Endothelial cell of umbilical vein (primary cell): Measurements from ENCODE around the gene RPS18. TPM values are rescaled to one million over a fixed set of nuclear protein-coding genes. Genes with fewer than 3 reads are reported as not detected.

ENCODE experiments used
- BruUV-seq: library from RNA; stranded (reverse); fragments of 400-500 nt; replicated peaks from 2 replicates; lab custom pipeline; 2021; lab: Mats Ljungman, UMichigan
- CTCF ChIA-PET: fragments of 300-600, 350-600 bp; sonication (Branson Sonifier 250); formaldehyde crosslinking; loops from one replicate; lab custom pipeline; 2021; ENCODE audit warnings: antibody characterized with exemption, inconsistent platforms; lab: Charles Lee
- POLR2A ChIA-PET: fragments of 300-600, 350-600 bp; sonication (Branson Sonifier 250); formaldehyde crosslinking; loops from one replicate; lab custom pipeline; 2021; ENCODE audit warnings: antibody characterized with exemption, inconsistent platforms; lab: Charles Lee
- DNase-seq: peaks from one replicate; pipeline ENCODE4 v3.0.0-alpha.2; 2011; ENCODE audit warnings: low read depth, low spot score
- FAIRE-seq: peaks from 2 replicates; lab custom pipeline; 2011; peaks lifted over from hg19 to GRCh38; lab: Jason Lieb, UNC
- H2AFZ ChIP-seq: 2 replicates; pipeline ENCODE4 v1.6.0; 2012; ENCODE audit warnings: low read depth, low read length, control low read depth, inconsistent platforms
- H3K27ac ChIP-seq: 2 replicates; pipeline ENCODE4 v1.5.1; 2011; ENCODE audit warnings: low read depth, mild to moderate bottlenecking, control low read depth, low read length, moderate library complexity; ENCODE audit not compliant: insufficient read depth
- H3K27me3 ChIP-seq, 2 experiments: 2 replicates each; pipeline versions ENCODE4 v1.6.0 to v1.6.1; 2011; ENCODE audit warnings: low read length in 2 of 2, mixed read lengths in 1 of 2; ENCODE audit not compliant: control insufficient read depth in 2 of 2, insufficient read depth in 2 of 2
- H3K36me3 ChIP-seq, 2 experiments: 2 replicates in 1 of 2; 3 replicates in 1 of 2; pipeline ENCODE4 v1.5.1; 2011; ENCODE audit warnings: low read length in 2 of 2, mild to moderate bottlenecking in 1 of 2, moderate library complexity in 1 of 2; ENCODE audit not compliant: control insufficient read depth in 2 of 2, insufficient read depth in 2 of 2; ENCODE audit errors: extremely low read depth in 1 of 2
- H3K4me1 ChIP-seq: 3 replicates; pipeline ENCODE4 v1.5.1; 2011; ENCODE audit warnings: mild to moderate bottlenecking, low read length; ENCODE audit not compliant: control insufficient read depth, insufficient read depth; ENCODE audit errors: extremely low read depth
- H3K4me2 ChIP-seq: 2 replicates; pipeline ENCODE4 v1.6.1; 2011; ENCODE audit warnings: low read length, control low read depth, mixed read lengths; ENCODE audit not compliant: insufficient read depth
- H3K4me3 ChIP-seq, 3 experiments: fragments of 200-600 bp in 1 of 3; sonication (generic), shearing (Covaris generic) in 1 of 3; replicated peaks in 1 of 3; 2 replicates each; pipeline ENCODE4 v1.5.1; 2011 to 2016; ENCODE audit warnings: control low read depth in 3 of 3, low read length in 3 of 3, mild to moderate bottlenecking in 2 of 3, inconsistent platforms in 1 of 3, low read depth in 1 of 3, moderate library complexity in 1 of 3; ENCODE audit not compliant: insufficient read depth in 1 of 3
- H3K79me2 ChIP-seq: 2 replicates; pipeline ENCODE4 v1.6.0; 2012; ENCODE audit warnings: low read length, inconsistent platforms; ENCODE audit not compliant: control insufficient read depth, insufficient read depth
- H3K9ac ChIP-seq: replicated peaks from 2 replicates; pipeline ENCODE3; 2011; ENCODE audit warnings: low read length, control low read depth; ENCODE audit not compliant: insufficient read depth; ENCODE audit errors: extremely low read depth
- H3K9me1 ChIP-seq: replicated peaks from 3 replicates; pipeline ENCODE4 v1.6.0; 2011; ENCODE audit warnings: mild to moderate bottlenecking, low read length; ENCODE audit not compliant: control insufficient read depth, insufficient read depth; ENCODE audit errors: extremely low read depth
- H3K9me3 ChIP-seq: replicated peaks from 2 replicates; pipeline ENCODE4 v1.5.1; 2012; ENCODE audit warnings: low read length, inconsistent platforms; ENCODE audit not compliant: control insufficient read depth, insufficient read depth
- H4K20me1 ChIP-seq: replicated peaks from 2 replicates; pipeline ENCODE3; 2011; ENCODE audit warnings: mild to moderate bottlenecking, low read length; ENCODE audit not compliant: control insufficient read depth, insufficient read depth; ENCODE audit errors: extremely low read depth
- CTCF ChIP-seq, 2 donors: IDR thresholded peaks; 1 replicate in 1 of 2; 2 replicates in 1 of 2; pipeline ENCODE4 v1.5.1; 2011; ENCODE audit warnings: low read length in 2 of 2, mild to moderate bottlenecking in 2 of 2, moderate library complexity in 2 of 2, control low read depth in 1 of 2, inconsistent platforms in 1 of 2, low read depth in 1 of 2; ENCODE audit not compliant: insufficient read depth in 1 of 2; ENCODE audit errors: extremely low read depth in 1 of 2
- EZH2 ChIP-seq: IDR thresholded peaks from 2 replicates; pipeline ENCODE4 v1.6.1; 2012; ENCODE audit warnings: borderline replicate concordance, low read depth, mild to moderate bottlenecking, moderate library complexity, low read length, inconsistent platforms; ENCODE audit not compliant: severe bottlenecking
- FOS ChIP-seq: IDR thresholded peaks from 2 replicates; pipeline ENCODE4 v1.6.1; 2011; ENCODE audit warnings: mild to moderate bottlenecking, low read length, moderate library complexity, borderline replicate concordance; ENCODE audit not compliant: insufficient read depth
- GATA2 ChIP-seq: IDR thresholded peaks from 2 replicates; pipeline ENCODE4 v1.7.0; 2011; ENCODE audit warnings: low read depth, mild to moderate bottlenecking, moderate library complexity, mixed read lengths, low read length; ENCODE audit not compliant: insufficient read length, insufficient read depth
- JUN ChIP-seq: IDR thresholded peaks from 2 replicates; pipeline ENCODE4 v1.6.1; 2011; ENCODE audit warnings: borderline replicate concordance, low read depth; ENCODE audit not compliant: insufficient read length, insufficient read depth
- MAX ChIP-seq: IDR thresholded peaks from 2 replicates; pipeline ENCODE4 v1.6.1; 2011; ENCODE audit not compliant: insufficient read depth, insufficient read length
- MYC ChIP-seq: IDR thresholded peaks from one replicate; pipeline ENCODE4 v1.6.1; 2011; ENCODE audit warnings: mild to moderate bottlenecking, low read depth, low read length
- POLR2A ChIP-seq: IDR thresholded peaks from 2 replicates; pipeline ENCODE4 v1.6.1; 2012; ENCODE audit warnings: low read depth, mild to moderate bottlenecking, control low read depth, low read length
- POLR2AphosphoS5 ChIP-seq: IDR thresholded peaks from 2 replicates; pipeline ENCODE4 v1.6.1; 2012; ENCODE audit warnings: low read depth, mild to moderate bottlenecking, control low read depth, low read length, moderate library complexity; ENCODE audit not compliant: insufficient read depth
- dilution Hi-C: fragments of 300-500 bp; cut with MboI; formaldehyde crosslinking; loops from one replicate; pipeline ENCODE4 v1.15.0; 2019; ENCODE audit warnings: low sequenced_read_pairs; ENCODE audit not compliant: extremely low pct_ligation_motif_present
- intact Hi-C: fragments of 100-400 bp; cut with micrococcal nuclease; formaldehyde crosslinking; loops from one replicate; pipeline ENCODE4 v1.10.0; 2022
- polyA plus RNA-seq, 4 experiments: library from polyadenylated mRNA; depleted of rRNA in 3 of 4; stranded (reverse) in 3 of 4; unstranded in 1 of 4; fragments of >200 nt; gene quantifications; 2 replicates each; pipeline versions ENCODE4 v1.2.1 to v1.2.3, GENCODE V29; 2011 to 2012; ENCODE audit warnings: missing spikeins in 1 of 4
- total RNA-seq: library from RNA; stranded (reverse); gene quantifications from 2 replicates; pipeline ENCODE4 v1.2.3, GENCODE V29; 2021

RPS18 gene
- total and polyA plus RNA-seq, 2 donors (not counting 3 experiments of a cell fraction or from before 2014, with no cell fraction given) = 2,336 to 5,541 TPM

GRCh38 chr6:33320315-33321181 lies 48.7 kb downstream of the RPS18 start:
- ChIA-PET CTCF (no interaction called here), POLR2A (interaction anchor here (0.6 to 1.0 kb wide), 2 partner anchors 48 to 1101 kb away, joined by 3 read pairs; partner anchors contain the start of genes RPS18 and VPS52)
- intact Hi-C loops = no loop called here

More at GRCh38 chr6:33320315-33321181, 48.7 kb downstream of the RPS18 start:
- no peaks in the 10 kb centered on the region for H3K27me3 ChIP-seq
- no peak for TF ChIP-seq EZH2
- peak; percentile 57 for TF ChIP-seq JUN
- no peak for TF ChIP-seq MYC
- no peak for TF ChIP-seq CTCF (IDR thresholded peaks at IDR 0.05; ENCODE audit: extremely low read depth in 1 of 2, insufficient read depth in 1 of 2, low read depth in 1 of 2, low read length in 2 of 2)
- no peak for TF ChIP-seq MAX
- no peak for TF ChIP-seq POLR2A
- peak; percentile 31 for TF ChIP-seq GATA2
- TF ChIP-seq POLR2AphosphoS5 = no peak
- TF ChIP-seq FOS = peak; percentile 51
- DNase-seq = peak; percentile 66
- H3K27ac ChIP-seq = peak overlapping the region; percentile 76
- peak; percentile 83 for FAIRE-seq
- H4K20me1 ChIP-seq = no peaks in the 10 kb centered on the region
- no peak overlapping the region for H2AFZ ChIP-seq
- dilution Hi-C loops = no loop called here
- TSS peak; percentile 79 for BruUV-seq
- H3K4me2 ChIP-seq = peak overlapping the region; percentile 15
- H3K4me1 ChIP-seq = peaks cover 53% of the 10 kb centered on the region
- H3K9me3 ChIP-seq = no peaks in the 10 kb centered on the region
- H3K9me1 ChIP-seq = no peaks in the 10 kb centered on the region
- H3K79me2 ChIP-seq = peaks cover 37% of the 10 kb centered on the region
- no peak overlapping the region for H3K4me3 ChIP-seq
- H3K36me3 ChIP-seq = peaks cover 5 to 22% of the 10 kb centered on the region in 2 experiments
- H3K9ac ChIP-seq = peak overlapping the region; percentile 4
